Prostate gland (tissue), 2 donors: Measurements from ENCODE around the gene NT5C1B. TPM values are rescaled to one million over a fixed set of nuclear protein-coding genes. Genes with fewer than 3 reads are reported as not detected.

Experiments used
- DNase-seq: peaks from one replicate; pipeline ENCODE4 v3.0.0-alpha.2; 2019; ENCODE audit warnings: low spot score
- H3K27ac ChIP-seq, 2 donors: fragments of 200-600 bp; sonication (generic); 2 replicates each; pipeline ENCODE4 v1.5.1; 2017 to 2019
- H3K27me3 ChIP-seq: fragments of 200-600 bp; sonication (generic); replicated peaks from 2 replicates; pipeline ENCODE4 v1.5.1; 2019; ENCODE audit not compliant: insufficient read depth
- H3K36me3 ChIP-seq, 2 donors: fragments of 200-600 bp; sonication (generic); 1 replicate in 1 of 2; 2 replicates in 1 of 2; pipeline versions ENCODE4 v1.5.1 to v1.8.1; 2017 to 2019
- H3K4me1 ChIP-seq: fragments of 200-600 bp; sonication (generic); replicated peaks from 2 replicates; pipeline ENCODE4 v1.5.1; 2019
- H3K4me3 ChIP-seq, 2 donors: fragments of 200-600 bp; sonication (generic); 2 replicates each; pipeline ENCODE4 v1.5.1; 2017 to 2019
- H3K9me3 ChIP-seq: fragments of 200-600 bp; sonication (generic); 2 replicates; pipeline ENCODE4 v1.5.1; 2017
- POLR2A ChIP-seq: fragments of 450-650 bp; IDR thresholded peaks from one replicate; pipeline ENCODE4 v1.6.1; 2016; ENCODE audit warnings: antibody characterized with exemption, mild to moderate bottlenecking
- POLR2AphosphoS5 ChIP-seq: sonication (generic); formaldehyde crosslinking; IDR thresholded peaks from one replicate; pipeline ENCODE4 v1.6.1; 2017; ENCODE audit warnings: antibody characterized with exemption
- WGBS: methylation state at CpG from one replicate; pipeline ENCODE4 v1.1.5; 2018; 5-methylcytosine and 5-hydroxymethylcytosine counted together
- intact Hi-C: fragments of 100-400 bp; cut with DNase I; formaldehyde crosslinking; loops from one replicate; pipeline ENCODE4 v1.14.2; 2022
- total RNA-seq, 2 donors: library from RNA; depleted of rRNA; stranded (reverse); fragments of >200 nt; gene quantifications; one replicate each; pipeline ENCODE4 v1.1.0, GENCODE V29; 2016
- TF ChIP-seq, protein P1 (sequence below), 4 experiments: fragments of 200-600 bp in 2 of 4; fragments of 450-650 bp in 2 of 4; sonication (generic) in 2 of 4; IDR thresholded peaks; 1 replicate in 3 of 4; 2 replicates in 1 of 4; pipeline ENCODE4 v1.5.1; 2016 to 2019; ENCODE audit warnings: antibody characterized with exemption in 4 of 4, mild to moderate bottlenecking in 2 of 4, moderate library complexity in 2 of 4

The NT5C1B gene
- total RNA-seq, 2 donors from 2014 or later = 4.8 TPM; not detected in 1

DNA sequence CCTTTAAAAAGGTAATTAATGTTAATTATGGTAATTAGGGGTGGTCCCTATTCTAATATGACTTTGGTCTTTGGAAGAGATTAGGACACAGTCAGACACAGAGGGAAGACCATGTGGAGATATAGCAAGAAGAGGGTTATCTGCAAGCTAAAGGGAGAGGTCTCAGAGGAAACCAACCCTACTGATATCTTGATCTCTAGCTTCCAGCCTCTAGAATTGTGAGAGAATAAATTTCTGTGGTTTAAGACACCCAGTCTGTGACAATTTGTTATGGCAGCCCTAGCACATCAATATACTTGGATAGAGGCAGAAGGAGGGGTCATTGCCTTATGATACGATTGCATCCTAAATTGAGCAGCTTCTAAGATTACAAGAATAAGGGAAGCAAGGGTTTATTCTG lies 21.3 kb upstream of the NT5C1B start:
- no peak for DNase-seq
- intact Hi-C loops = no loop called here
- no peaks in the 10 kb centered on the region for H3K27me3 ChIP-seq
- H3K4me3 ChIP-seq = no peak overlapping the region
- no peaks in the 10 kb centered on the region for H3K9me3 ChIP-seq
- no peak overlapping the region for H3K27ac ChIP-seq
- H3K4me1 ChIP-seq = no peaks in the 10 kb centered on the region
- no peaks in the 10 kb centered on the region for H3K36me3 ChIP-seq
- 100% methylated on average over 1 of the region's 1 CpG for WGBS
- TF ChIP-seq, protein P1, sequence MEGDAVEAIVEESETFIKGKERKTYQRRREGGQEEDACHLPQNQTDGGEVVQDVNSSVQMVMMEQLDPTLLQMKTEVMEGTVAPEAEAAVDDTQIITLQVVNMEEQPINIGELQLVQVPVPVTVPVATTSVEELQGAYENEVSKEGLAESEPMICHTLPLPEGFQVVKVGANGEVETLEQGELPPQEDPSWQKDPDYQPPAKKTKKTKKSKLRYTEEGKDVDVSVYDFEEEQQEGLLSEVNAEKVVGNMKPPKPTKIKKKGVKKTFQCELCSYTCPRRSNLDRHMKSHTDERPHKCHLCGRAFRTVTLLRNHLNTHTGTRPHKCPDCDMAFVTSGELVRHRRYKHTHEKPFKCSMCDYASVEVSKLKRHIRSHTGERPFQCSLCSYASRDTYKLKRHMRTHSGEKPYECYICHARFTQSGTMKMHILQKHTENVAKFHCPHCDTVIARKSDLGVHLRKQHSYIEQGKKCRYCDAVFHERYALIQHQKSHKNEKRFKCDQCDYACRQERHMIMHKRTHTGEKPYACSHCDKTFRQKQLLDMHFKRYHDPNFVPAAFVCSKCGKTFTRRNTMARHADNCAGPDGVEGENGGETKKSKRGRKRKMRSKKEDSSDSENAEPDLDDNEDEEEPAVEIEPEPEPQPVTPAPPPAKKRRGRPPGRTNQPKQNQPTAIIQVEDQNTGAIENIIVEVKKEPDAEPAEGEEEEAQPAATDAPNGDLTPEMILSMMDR (IDR thresholded peaks at IDR 0.05) = no peak
- TF ChIP-seq POLR2AphosphoS5 (no peak), POLR2A (no peak)

DNA sequence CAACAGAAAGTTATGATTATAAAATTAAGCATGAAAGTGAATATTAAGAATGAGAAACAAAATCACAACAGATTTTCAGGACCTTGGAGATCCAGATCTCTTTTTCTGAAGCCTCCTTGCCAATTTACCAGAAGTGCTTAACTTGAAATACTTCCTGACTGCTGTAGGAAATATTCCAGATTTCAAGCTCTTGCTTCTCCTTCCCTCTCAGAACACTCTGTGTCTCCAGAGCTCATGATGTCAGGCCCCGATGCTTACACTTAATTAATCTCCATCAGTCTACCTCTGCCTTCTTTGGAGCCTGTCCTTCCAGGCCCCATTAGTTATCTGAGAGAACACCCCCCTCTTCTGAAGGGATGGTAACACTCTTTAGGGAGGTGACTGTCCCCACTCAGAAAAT lies 20.7 kb upstream of the NT5C1B start:
- Histone ChIP-seq H3K4me1 (no peaks in the 10 kb centered on the region), H3K36me3 (no peaks in the 10 kb centered on the region), H3K27ac (no peak overlapping the region), H3K27me3 (no peaks in the 10 kb centered on the region), H3K4me3 (no peak overlapping the region), H3K9me3 (no peaks in the 10 kb centered on the region)
- TF ChIP-seq POLR2AphosphoS5 (no peak), POLR2A (no peak)
- TF ChIP-seq, protein P1 (IDR thresholded peaks at IDR 0.05) = no peak
- WGBS = 65% methylated on average over 1 of the region's 1 CpG
- intact Hi-C loops = no loop called here
- no peak for DNase-seq

DNA sequence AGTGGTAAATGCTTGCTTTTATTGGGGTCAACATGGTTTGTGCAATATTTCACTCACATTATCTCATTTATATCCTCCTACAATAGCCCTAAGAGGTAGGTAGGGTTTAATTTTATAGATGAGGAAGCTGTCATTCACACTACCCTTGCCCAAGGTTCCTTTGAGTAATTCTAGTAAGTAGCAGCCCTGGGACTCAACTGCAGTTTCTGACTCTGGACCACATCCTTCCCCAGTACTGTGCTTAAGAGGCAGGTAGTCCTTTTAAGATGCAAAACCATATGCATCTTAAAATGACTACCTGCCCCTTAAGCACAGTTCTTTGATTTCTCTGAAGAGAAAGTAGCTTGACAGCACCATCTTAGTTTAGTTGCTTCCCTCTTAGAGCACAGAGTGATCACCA lies 15.7 kb upstream of the NT5C1B start:
- Histone ChIP-seq H3K27ac (no peak overlapping the region), H3K9me3 (no peaks in the 10 kb centered on the region), H3K36me3 (no peaks in the 10 kb centered on the region), H3K4me1 (no peaks in the 10 kb centered on the region), H3K4me3 (no peak overlapping the region), H3K27me3 (no peaks in the 10 kb centered on the region)
- TF ChIP-seq POLR2A (no peak), POLR2AphosphoS5 (no peak)
- TF ChIP-seq, protein P1 (IDR thresholded peaks at IDR 0.05) = no peak
- DNase-seq = no peak
- intact Hi-C loops = no loop called here

DNA sequence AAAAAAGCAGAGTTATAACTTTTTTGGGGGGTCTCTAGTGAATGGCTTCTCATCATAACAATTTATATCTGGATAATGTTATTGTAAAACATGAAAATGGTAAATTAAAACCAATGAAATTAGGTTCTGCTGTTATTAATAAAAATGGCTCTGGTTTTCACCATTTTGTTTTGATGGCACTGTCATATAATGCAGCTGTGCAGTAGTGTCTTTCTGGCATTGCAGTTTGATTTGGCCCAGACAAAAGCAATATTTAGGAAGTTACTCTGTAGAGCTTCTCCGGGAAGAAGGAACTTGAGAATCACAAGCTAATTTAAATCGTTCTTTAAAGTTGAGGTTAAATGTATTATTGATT lies 15.1 kb upstream of the NT5C1B start:
- no peaks in the 10 kb centered on the region for H3K9me3 ChIP-seq
- TF ChIP-seq POLR2AphosphoS5 (no peak), POLR2A (no peak)
- TF ChIP-seq, protein P1 (IDR thresholded peaks at IDR 0.05) = no peak
- no peak overlapping the region for H3K27ac ChIP-seq
- no peaks in the 10 kb centered on the region for H3K27me3 ChIP-seq
- intact Hi-C loops = no loop called here
- no peak overlapping the region for H3K4me3 ChIP-seq
- no peak for DNase-seq
- WGBS = 72% methylated on average over 2 of the region's 2 CpGs
- H3K36me3 ChIP-seq = no peaks in the 10 kb centered on the region
- no peaks in the 10 kb centered on the region for H3K4me1 ChIP-seq

DNA sequence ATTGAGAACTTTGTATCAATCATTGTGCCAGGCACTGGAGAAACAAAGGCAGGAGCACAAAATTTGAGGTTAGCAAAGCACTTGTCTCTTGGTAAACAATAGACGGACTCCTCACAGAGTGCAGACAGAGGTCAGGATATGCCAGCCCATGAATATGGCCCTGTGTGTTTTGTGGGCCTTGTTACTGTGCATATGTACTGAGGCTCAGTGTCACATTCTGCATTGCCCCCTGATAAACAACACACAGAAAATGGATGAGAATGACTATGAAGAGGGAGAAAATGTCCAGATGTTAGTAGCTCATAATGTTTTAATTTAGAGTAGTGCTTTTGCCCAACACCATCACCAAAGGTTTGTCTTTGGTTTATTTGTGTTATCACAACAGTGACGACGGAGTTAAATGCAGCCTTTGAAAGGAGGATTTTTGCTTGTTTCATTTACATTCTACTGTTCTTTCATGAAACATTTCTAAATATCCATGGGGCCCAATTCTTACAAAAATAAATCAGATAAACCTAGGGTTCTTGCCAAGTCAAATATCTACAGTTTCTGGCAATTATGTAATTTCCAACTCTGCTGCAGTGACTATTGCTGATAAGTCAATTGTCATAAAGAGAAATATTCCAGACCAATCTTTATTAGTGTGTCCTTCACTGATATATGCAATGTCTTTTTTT lies 14.6 kb upstream of the NT5C1B start:
- no peak overlapping the region for H3K4me3 ChIP-seq
- no peaks in the 10 kb centered on the region for H3K9me3 ChIP-seq
- H3K36me3 ChIP-seq = no peaks in the 10 kb centered on the region
- no peaks in the 10 kb centered on the region for H3K27me3 ChIP-seq
- intact Hi-C loops = no loop called here
- no peaks in the 10 kb centered on the region for H3K4me1 ChIP-seq
- no peak for DNase-seq
- no peak overlapping the region for H3K27ac ChIP-seq
- 82% methylated on average over 3 of the region's 3 CpGs for WGBS
- TF ChIP-seq POLR2AphosphoS5 = no peak
- TF ChIP-seq POLR2A = no peak
- TF ChIP-seq, protein P1 (IDR thresholded peaks at IDR 0.05) = no peak
